Loucy (cell line): ENCODE measurements around the gene DNAL4.

Source experiments
- H2AFZ ChIP-seq: fragments of 200-600 bp; sonication (generic); 2 replicates; pipeline ENCODE4 v1.6.0; 2016; ENCODE audit warnings: antibody characterized with exemption, mild to moderate bottlenecking, low read length, moderate library complexity
- H3F3A ChIP-seq: fragments of 200-600 bp; 2 replicates; pipeline ENCODE4 v1.6.0; 2016; ENCODE audit warnings: antibody characterized with exemption, low read depth, mild to moderate bottlenecking
- H3K27me3 ChIP-seq: fragments of 200-600 bp; sonication (generic); 2 replicates; pipeline ENCODE4 v1.6.1; 2014; ENCODE audit warnings: low read length, mild to moderate bottlenecking; ENCODE audit not compliant: insufficient read depth, poor library complexity, severe bottlenecking
- H3K36me3 ChIP-seq: fragments of 200-600 bp; sonication (generic); 2 replicates; pipeline ENCODE4 v1.6.1; 2016; ENCODE audit warnings: low read length; ENCODE audit not compliant: insufficient read depth
- H3K4me1 ChIP-seq: fragments of 200-600 bp; sonication (generic); 2 replicates; pipeline ENCODE4 v1.5.1; 2014; ENCODE audit warnings: low read length, mild to moderate bottlenecking; ENCODE audit not compliant: insufficient read depth, poor library complexity, severe bottlenecking
- H3K4me2 ChIP-seq: fragments of 200-600 bp; sonication (generic); 2 replicates; pipeline ENCODE4 v1.6.0; 2014; ENCODE audit warnings: antibody characterized with exemption, low read length, low read depth, mild to moderate bottlenecking; ENCODE audit not compliant: poor library complexity, severe bottlenecking
- H3K4me3 ChIP-seq: fragments of 200-600 bp; sonication (generic); 2 replicates; pipeline ENCODE4 v1.5.1; 2014; ENCODE audit warnings: low read length, mild to moderate bottlenecking, mixed read lengths; ENCODE audit not compliant: poor library complexity, severe bottlenecking
- H3K79me2 ChIP-seq: fragments of 200-600 bp; sonication (generic); 2 replicates; pipeline ENCODE4 v1.6.1; 2014; ENCODE audit warnings: low read length; ENCODE audit not compliant: insufficient read depth
- H3K9ac ChIP-seq: fragments of 200-600 bp; sonication (generic); 2 replicates; pipeline ENCODE4 v1.6.0; 2014; ENCODE audit warnings: mild to moderate bottlenecking, low read depth, low read length, moderate library complexity; ENCODE audit not compliant: poor library complexity, severe bottlenecking
- H3K9me2 ChIP-seq: fragments of 200-600 bp; sonication (generic); replicated peaks from 2 replicates; pipeline ENCODE4 v1.6.1; 2016; ENCODE audit warnings: low read depth, low read length, mixed read lengths
- H3K9me3 ChIP-seq: fragments of 200-600 bp; sonication (generic); 2 replicates; pipeline ENCODE4 v1.6.1; 2014; ENCODE audit warnings: mild to moderate bottlenecking, antibody characterized with exemption, low read length, low read depth; ENCODE audit not compliant: insufficient read depth
- H4K20me1 ChIP-seq: fragments of 200-600 bp; sonication (generic); 2 replicates; pipeline ENCODE4 v1.6.0; 2014; ENCODE audit warnings: antibody characterized with exemption, low read length, mild to moderate bottlenecking; ENCODE audit not compliant: insufficient read depth, poor library complexity, severe bottlenecking
- CTCF ChIP-seq: fragments of 200-600 bp; sonication (generic); conservative IDR thresholded peaks from 2 replicates; pipeline ENCODE4 v1.5.1; 2014; ENCODE audit warnings: mild to moderate bottlenecking, antibody characterized with exemption, low read length
- EZH2phosphoT487 ChIP-seq: fragments of 200-600 bp; IDR thresholded peaks from 2 replicates; pipeline ENCODE4 v1.6.1; 2018; ENCODE audit warnings: antibody characterized with exemption, mild to moderate bottlenecking, moderate library complexity, borderline replicate concordance

DNAL4 gene

GRCh38 chr22:38793721-38794466 lies at the start of gene DNAL4:
Gene DNAL4 (minus strand): TSS chr22:38794143. CDS start chr22:38782731, 11,412 bp downstream.
- H3F3A ChIP-seq: no peaks in the 10 kb centered on the region
- TF ChIP-seq EZH2phosphoT487 (no peak), CTCF (no peak)
- peaks cover 7% of the 10 kb centered on the region for H3K27me3 ChIP-seq
- H2AFZ ChIP-seq: peak within 1 kb of the TSS; percentile 95
- no peaks in the 10 kb centered on the region for H3K36me3 ChIP-seq
- H3K9ac ChIP-seq: peak within 1 kb of the TSS; percentile 71
- H3K9me2 ChIP-seq: no peaks in the 10 kb centered on the region
- peaks cover 12% of the 10 kb centered on the region for H3K4me1 ChIP-seq
- no peaks in the 10 kb centered on the region for H3K79me2 ChIP-seq
- H3K4me3 ChIP-seq: peak within 1 kb of the TSS; percentile 81
- peak within 1 kb of the TSS; percentile 81 for H3K4me2 ChIP-seq
- H3K9me3 ChIP-seq: no peaks in the 10 kb centered on the region
- no peaks in the 10 kb centered on the region for H4K20me1 ChIP-seq

GRCh38 chr22:38843201-38843656 lies 49.3 kb upstream of the DNAL4 start:
- Histone ChIP-seq H3F3A (no peaks in the 10 kb centered on the region), H3K9me2 (no peaks in the 10 kb centered on the region), H3K9ac (no peak overlapping the region), H3K4me2 (peak overlapping the region; percentile 37), H4K20me1 (no peaks in the 10 kb centered on the region), H2AFZ (no peak overlapping the region), H3K27me3 (peaks cover 6% of the 10 kb centered on the region), H3K79me2 (0 out of 2 replicates have a peak, but pooled peaks cover 6% of the 10 kb centered on the region), H3K4me1 (peaks cover 11% of the 10 kb centered on the region), H3K4me3 (peak overlapping the region; percentile 69), H3K9me3 (no peaks in the 10 kb centered on the region), H3K36me3 (no peaks in the 10 kb centered on the region)
- TF ChIP-seq CTCF (no peak; the same call in 1 of the 2 replicates), EZH2phosphoT487 (no peak)

- no peak overlapping the region for H3K9ac ChIP-seq
- no peaks in the 10 kb centered on the region for H3K9me2 ChIP-seq
- no peaks in the 10 kb centered on the region for H3K36me3 ChIP-seq
- peaks cover 6% of the 10 kb centered on the region for H3K27me3 ChIP-seq
- no peaks in the 10 kb centered on the region for H3K9me3 ChIP-seq
- no peaks in the 10 kb centered on the region for H4K20me1 ChIP-seq
- H3K79me2 ChIP-seq: 0 out of 2 replicates have a peak, but pooled peaks cover 6% of the 10 kb centered on the region
- TF ChIP-seq CTCF (no peak), EZH2phosphoT487 (no peak)
- no peaks in the 10 kb centered on the region for H3F3A ChIP-seq
- peak overlapping the region; percentile 37 for H3K4me2 ChIP-seq
- peak overlapping the region; percentile 69 for H3K4me3 ChIP-seq
- H3K4me1 ChIP-seq: peaks cover 11% of the 10 kb centered on the region
- H2AFZ ChIP-seq: no peak overlapping the region
Observed at GRCh38 chr22:38842512-38843200, 48.7 kb upstream of the DNAL4 start.
